Measurements from ENCODE around the gene RDH8.

- TF ChIP-seq GATA2 (IDR thresholded peaks at IDR 0.05; ENCODE audit: low read depth, low read length), result no peak
- no peak for TF ChIP-seq GATA3 (IDR thresholded peaks at IDR 0.05; ENCODE audit: low read depth, low read length)
Measured at GRCh38 chr19:10021446-10021845, 8.2 kb downstream of the RDH8 start.
